BLaER1 (cell line): Measurements from ENCODE around the gene SENP2.
"Not testable (repeated sequence)": the region's sequence is repeated elsewhere in the genome, so short reads cannot be mapped to it uniquely, and the experiment has no call there.

Experiments used
- H3K27ac ChIP-seq: shearing (Covaris generic); formaldehyde crosslinking; 2 replicates; pipeline ENCODE4 v1.8.1; 2022
- H3K27me3 ChIP-seq: shearing (Covaris generic); formaldehyde crosslinking; 2 replicates; pipeline ENCODE4 v1.8.1; 2022
- H3K36me3 ChIP-seq: shearing (Covaris generic); formaldehyde crosslinking; 2 replicates; pipeline ENCODE4 v1.8.1; 2022
- H3K4me1 ChIP-seq: shearing (Covaris generic); formaldehyde crosslinking; 2 replicates; pipeline ENCODE4 v1.8.1; 2022
- H3K4me2 ChIP-seq: shearing (Covaris generic); formaldehyde crosslinking; 2 replicates; pipeline ENCODE4 v1.8.1; 2022
- H3K4me3 ChIP-seq: shearing (Covaris generic); formaldehyde crosslinking; 2 replicates; pipeline ENCODE4 v1.8.1; 2022
- H3K9ac ChIP-seq: shearing (Covaris generic); formaldehyde crosslinking; 2 replicates; pipeline ENCODE4 v1.8.1; 2022
- H3K9me3 ChIP-seq: shearing (Covaris generic); formaldehyde crosslinking; 2 replicates; pipeline ENCODE4 v1.8.1; 2022
- H4K20me1 ChIP-seq: shearing (Covaris generic); formaldehyde crosslinking; 2 replicates; pipeline ENCODE4 v1.8.1; 2022
- Cebpa-rat ChIP-seq: shearing (Covaris generic); IDR thresholded peaks from 2 replicates; pipeline ENCODE4 v1.8.1; 2022

Gene SENP2

GRCh38 chr3:185558395-185558794, 27.7 kb upstream of the SENP2 start:
- no peak overlapping the region for H3K4me2 ChIP-seq
- no peaks in the 10 kb centered on the region for H3K36me3 ChIP-seq
- H3K9ac ChIP-seq = no peak overlapping the region
- no peaks in the 10 kb centered on the region; the same call in 1 of the 2 replicates for H3K9me3 ChIP-seq
- no peak for TF ChIP-seq Cebpa-rat
- H3K4me1 ChIP-seq = peaks cover 15% of the 10 kb centered on the region
- peaks cover 3% of the 10 kb centered on the region; the same call in 1 of the 2 replicates for H3K27me3 ChIP-seq
- H3K27ac ChIP-seq = no peak overlapping the region
- no peaks in the 10 kb centered on the region for H4K20me1 ChIP-seq
- no peak overlapping the region for H3K4me3 ChIP-seq

DNA sequence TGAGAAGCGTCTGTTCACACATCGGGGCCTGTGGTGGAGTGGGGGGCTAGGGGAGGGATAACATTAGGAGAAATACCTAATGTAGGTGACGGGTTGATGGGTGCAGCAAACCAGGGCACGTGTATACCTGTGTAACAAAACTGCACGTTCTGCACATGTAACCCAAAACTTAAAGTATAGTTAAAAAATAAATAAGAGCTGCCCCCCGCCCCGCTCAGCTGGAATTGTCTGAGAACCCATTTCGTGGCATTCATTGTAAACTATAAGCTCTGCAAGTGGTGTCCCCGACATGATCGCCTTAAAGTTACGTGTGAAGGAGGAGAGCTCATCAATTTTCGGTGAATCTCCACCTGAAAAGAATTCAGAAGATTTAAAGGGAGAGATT, 26.4 kb upstream of the SENP2 start:
- no peaks in the 10 kb centered on the region for H3K36me3 ChIP-seq
- H3K4me1 ChIP-seq = peaks cover 15% of the 10 kb centered on the region
- no peak overlapping the region for H3K27ac ChIP-seq
- no peaks in the 10 kb centered on the region; the same call in 1 of the 2 replicates for H3K9me3 ChIP-seq
- TF ChIP-seq Cebpa-rat = no peak
- no peaks in the 10 kb centered on the region for H4K20me1 ChIP-seq
- no peak overlapping the region for H3K4me3 ChIP-seq
- peaks cover 3% of the 10 kb centered on the region; the same call in 1 of the 2 replicates for H3K27me3 ChIP-seq
- H3K9ac ChIP-seq = no peak overlapping the region
- peak overlapping the region; percentile 70 for H3K4me2 ChIP-seq

DNA sequence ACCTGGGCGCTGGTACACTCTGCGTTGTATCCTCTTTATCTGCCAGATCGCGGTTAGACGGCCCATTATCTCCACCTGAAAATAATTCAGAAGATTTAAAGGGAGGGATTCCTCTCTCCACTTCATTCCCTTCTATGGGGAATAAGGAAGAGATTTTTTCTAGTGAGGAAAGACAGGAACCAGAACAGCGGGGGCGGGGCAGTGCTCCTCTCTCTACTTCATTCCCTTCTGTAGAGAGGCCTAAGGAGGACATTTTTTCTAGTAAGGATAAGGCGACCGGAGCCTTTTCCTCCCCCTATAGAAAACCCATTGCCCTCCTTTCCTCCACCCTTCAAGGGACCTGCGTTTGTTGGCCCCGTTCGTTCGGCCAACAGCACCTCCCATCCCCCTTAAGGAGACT, 25.4 kb upstream of the SENP2 start:
- Histone ChIP-seq H3K9me3 (no peaks in the 10 kb centered on the region; the same call in 1 of the 2 replicates), H3K4me1 (peaks cover 15% of the 10 kb centered on the region), H3K36me3 (no peaks in the 10 kb centered on the region), H4K20me1 (no peaks in the 10 kb centered on the region), H3K4me2 (peak overlapping the region; percentile 81; the same call in 1 of the 2 replicates), H3K9ac (no peak overlapping the region), H3K27ac (peak overlapping the region; percentile 61; the same call in 1 of the 2 replicates), H3K27me3 (peaks cover 3% of the 10 kb centered on the region; the same call in 1 of the 2 replicates), H3K4me3 (no peak overlapping the region)
- TF ChIP-seq Cebpa-rat = no peak

GRCh38 chr3:185561374-185561943, 24.6 kb upstream of the SENP2 start:
- no peak overlapping the region; the same call in 1 of the 2 replicates for H3K4me3 ChIP-seq
- peak overlapping the region; percentile 61 for H3K27ac ChIP-seq
- TF ChIP-seq Cebpa-rat = no peak

DNA sequence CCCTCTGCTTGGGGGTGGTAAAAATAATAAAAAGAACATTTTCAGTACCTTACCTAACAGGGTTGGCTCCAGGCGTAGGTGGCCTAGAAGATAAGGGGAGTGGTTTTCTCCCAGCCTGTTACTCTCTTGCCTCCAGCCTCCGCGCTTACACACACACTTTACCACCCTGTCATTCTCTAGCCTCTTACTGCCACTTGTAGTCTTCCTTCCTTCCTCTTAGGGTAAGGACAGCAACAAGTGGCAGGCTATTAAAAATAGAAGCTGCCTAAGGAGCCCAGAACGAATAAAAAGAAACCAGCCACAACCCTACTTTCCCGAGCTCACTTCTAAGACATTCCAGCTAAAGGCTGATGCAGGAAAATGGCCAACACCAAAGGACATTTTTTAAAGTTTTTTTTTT, 24.1 kb upstream of the SENP2 start:
- Histone ChIP-seq H3K4me3 (no peak overlapping the region; the same call in 1 of the 2 replicates), H3K27ac (peak overlapping the region; percentile 61), H3K4me1 (peaks cover 15% of the 10 kb centered on the region), H3K36me3 (no peaks in the 10 kb centered on the region), H3K9ac (peak overlapping the region; percentile 7; the same call in 1 of the 2 replicates), H3K4me2 (peak overlapping the region; percentile 81), H3K27me3 (peaks cover 3% of the 10 kb centered on the region; the same call in 1 of the 2 replicates), H4K20me1 (no peaks in the 10 kb centered on the region), H3K9me3 (no peaks in the 10 kb centered on the region; the same call in 1 of the 2 replicates)
- no peak for TF ChIP-seq Cebpa-rat

More at GRCh38 chr3:185561374-185561943, 24.6 kb upstream of the SENP2 start:
- Histone ChIP-seq H3K9me3 (no peaks in the 10 kb centered on the region; the same call in 1 of the 2 replicates), H3K27me3 (peaks cover 3% of the 10 kb centered on the region; the same call in 1 of the 2 replicates), H4K20me1 (no peaks in the 10 kb centered on the region), H3K4me2 (peak overlapping the region; percentile 81), H3K36me3 (no peaks in the 10 kb centered on the region), H3K9ac (peak overlapping the region; percentile 7; the same call in 1 of the 2 replicates), H3K4me1 (peaks cover 15% of the 10 kb centered on the region)

GRCh38 chr3:185572183-185572582, 13.9 kb upstream of the SENP2 start:
- TF ChIP-seq Cebpa-rat = no peak
- H3K27me3 ChIP-seq = no peaks in the 10 kb centered on the region
- no peak overlapping the region for H3K4me2 ChIP-seq
- peaks cover 28% of the 10 kb centered on the region for H3K9me3 ChIP-seq
- no peaks in the 10 kb centered on the region for H3K36me3 ChIP-seq
- H3K9ac ChIP-seq = no peak overlapping the region
- no peak overlapping the region for H3K27ac ChIP-seq
- no peak overlapping the region for H3K4me3 ChIP-seq
- H3K4me1 ChIP-seq = no peaks in the 10 kb centered on the region
- H4K20me1 ChIP-seq = no peaks in the 10 kb centered on the region

DNA sequence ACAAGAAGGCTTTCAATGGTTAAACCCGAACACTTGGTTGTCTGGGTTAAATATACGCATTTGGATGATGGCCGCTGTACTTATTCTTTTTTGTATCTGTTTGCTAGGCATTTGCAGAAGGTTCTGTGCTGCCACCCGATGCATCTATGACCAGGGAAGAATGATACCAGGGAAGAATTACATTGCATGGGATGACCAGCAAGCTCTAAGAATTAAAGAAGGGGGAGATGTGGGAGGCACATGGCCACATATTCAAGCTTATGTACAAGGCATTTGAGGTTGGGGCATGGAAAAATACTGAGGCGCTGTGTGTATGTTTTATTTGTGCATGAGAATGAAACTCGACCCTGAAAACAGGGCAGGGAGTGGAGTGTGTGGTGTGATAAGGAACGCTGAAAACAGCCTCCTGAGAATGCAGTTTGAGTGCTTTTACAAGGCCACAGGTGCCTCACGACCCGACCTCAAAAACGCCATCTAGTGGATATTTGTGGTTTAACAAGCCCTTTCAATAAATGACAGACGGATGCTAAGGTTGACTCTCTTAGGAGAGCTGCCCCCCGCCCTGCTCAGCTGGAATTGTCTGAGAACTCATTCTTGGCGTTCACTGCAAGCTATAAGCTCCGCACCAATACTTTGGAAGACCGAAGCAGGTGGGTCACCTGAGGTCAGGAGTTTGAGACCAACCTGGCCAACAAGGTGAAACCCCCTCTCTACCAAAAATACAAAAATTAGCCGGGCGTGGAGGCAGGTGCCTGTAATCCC, 10.8 kb upstream of the SENP2 start:
- H4K20me1 ChIP-seq, H3K4me1 ChIP-seq, H3K27me3 ChIP-seq, H3K9ac ChIP-seq, H3K36me3 ChIP-seq, H3K4me2 ChIP-seq, H3K4me3 ChIP-seq, H3K27ac ChIP-seq: not testable (repeated sequence)
- H3K9me3 ChIP-seq = peaks cover 24% of the 10 kb centered on the region

DNA sequence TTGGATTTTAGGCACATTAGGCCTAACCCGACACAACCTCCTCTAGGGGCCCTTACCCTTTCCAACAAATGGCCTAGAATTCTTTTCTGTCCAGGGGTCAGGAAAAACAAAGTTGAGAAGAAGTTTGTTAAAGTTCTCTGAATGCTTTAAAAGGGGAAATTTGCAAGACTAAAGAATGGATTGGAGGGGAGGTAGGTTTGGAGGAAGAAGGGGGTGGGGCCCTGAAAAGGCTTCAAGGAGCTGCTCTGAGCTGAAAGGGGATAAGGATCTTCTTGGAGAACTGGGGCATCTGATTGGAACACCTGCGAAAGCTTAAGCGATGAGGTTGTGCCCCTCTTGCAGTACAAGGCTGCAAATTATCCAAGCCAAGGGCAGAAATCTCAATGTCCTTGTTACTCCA, 3.9 kb upstream of the SENP2 start:
- H3K9me3 ChIP-seq = no peaks in the 10 kb centered on the region
- H3K27me3 ChIP-seq = no peaks in the 10 kb centered on the region
- peaks cover 23% of the 10 kb centered on the region for H3K4me1 ChIP-seq
- no peak for TF ChIP-seq Cebpa-rat
- H4K20me1 ChIP-seq = no peaks in the 10 kb centered on the region
- peak overlapping the region; percentile 28 for H3K4me2 ChIP-seq
- no peak overlapping the region for H3K27ac ChIP-seq
- H3K4me3 ChIP-seq = no peak overlapping the region
- 0 out of 2 replicates have a peak overlapping the region, but pooled peaks have one; percentile 34 for H3K9ac ChIP-seq
- H3K36me3 ChIP-seq = no peaks in the 10 kb centered on the region

- no peak overlapping the region for H3K27ac ChIP-seq
- TF ChIP-seq Cebpa-rat = no peak
Measured at GRCh38 chr3:185582871-185583270, 3.2 kb upstream of the SENP2 start.

DNA sequence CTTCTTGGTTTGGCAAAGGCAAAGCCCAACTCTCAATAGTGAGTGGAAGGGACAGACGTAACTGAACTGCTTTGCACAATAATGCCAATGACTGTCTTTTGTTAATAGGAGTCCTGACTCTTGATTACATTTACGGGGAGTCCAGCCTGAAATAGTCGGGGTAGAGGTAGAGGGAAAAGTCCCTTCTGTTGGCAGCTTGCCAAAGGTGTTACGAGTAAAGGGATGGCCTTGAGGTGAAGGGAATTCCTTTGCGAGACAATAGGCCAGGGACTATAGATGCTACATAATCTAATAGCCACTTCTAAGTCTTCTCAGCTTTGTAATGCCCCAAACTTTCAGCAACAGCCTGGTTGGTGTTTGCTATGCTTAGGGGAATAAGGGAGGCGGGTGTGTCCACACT, 2.2 kb upstream of the SENP2 start:
- Histone ChIP-seq H3K4me1 (peaks cover 39% of the 10 kb centered on the region), H3K27me3 (no peaks in the 10 kb centered on the region), H3K27ac (no peak overlapping the region), H4K20me1 (no peaks in the 10 kb centered on the region), H3K4me3 (no peak overlapping the region), H3K4me2 (no peak overlapping the region), H3K9me3 (no peaks in the 10 kb centered on the region), H3K9ac (no peak overlapping the region), H3K36me3 (no peaks in the 10 kb centered on the region)
- TF ChIP-seq Cebpa-rat = no peak

More at GRCh38 chr3:185582871-185583270, 3.2 kb upstream of the SENP2 start:
- no peaks in the 10 kb centered on the region for H4K20me1 ChIP-seq
- no peak overlapping the region for H3K4me3 ChIP-seq
- no peak overlapping the region for H3K9ac ChIP-seq
- peaks cover 30% of the 10 kb centered on the region for H3K4me1 ChIP-seq
- H3K36me3 ChIP-seq = no peaks in the 10 kb centered on the region
- no peaks in the 10 kb centered on the region for H3K9me3 ChIP-seq
- peak overlapping the region; percentile 28 for H3K4me2 ChIP-seq
- no peaks in the 10 kb centered on the region for H3K27me3 ChIP-seq
